B cell (primary cell): ENCODE measurements around the gene PARD3. TPM values are rescaled to one million over a fixed set of nuclear protein-coding genes. Genes with fewer than 3 reads are reported as not detected.

ENCODE experiments used
- ATAC-seq: fragments of 200-7000 bp; cut with Tn5 transposase; one replicate; pipeline ENCODE4 v1.10.0; 2021; ENCODE audit warnings: low read depth, mild to moderate bottlenecking, moderate number of reproducible peaks, moderate library complexity
- CTCF ChIA-PET: fragments of 350-600 bp; sonication (Branson Sonifier 250); formaldehyde crosslinking; loops from one replicate; lab custom pipeline; 2021; ENCODE audit warnings: antibody characterized with exemption, inconsistent platforms; lab: Charles Lee
- POLR2A ChIA-PET: fragments of 350-600 bp; sonication (Branson Sonifier 250); formaldehyde crosslinking; loops from one replicate; lab custom pipeline; 2021; ENCODE audit warnings: antibody characterized with exemption; lab: Charles Lee
- DNase-seq: peaks from one replicate; pipeline ENCODE4 v3.0.0; 2013
- H2AFZ ChIP-seq: 2 replicates; pipeline ENCODE4 v1.6.1; 2012; ENCODE audit warnings: mild to moderate bottlenecking, low read depth, low read length; ENCODE audit not compliant: insufficient read depth, poor library complexity, severe bottlenecking
- H3K27ac ChIP-seq, 2 donors: 1 replicate in 1 of 2; 2 replicates in 1 of 2; pipeline ENCODE4 v1.5.1; 2012 to 2013; ENCODE audit warnings: low read length in 2 of 2, mild to moderate bottlenecking in 2 of 2, moderate library complexity in 1 of 2
- H3K27me3 ChIP-seq, 4 experiments: fragments of 200-600 bp in 1 of 4; sonication (generic) in 1 of 4; replicated peaks in 1 of 4; 1 replicate in 2 of 4; 2 replicates in 2 of 4; pipeline versions ENCODE4 v1.6.1 to v1.7.0; 2013 to 2016; ENCODE audit warnings: low read length in 3 of 4, mild to moderate bottlenecking in 2 of 4, mixed read lengths in 1 of 4, moderate library complexity in 1 of 4; ENCODE audit not compliant: insufficient read depth in 4 of 4, control insufficient read depth in 3 of 4; ENCODE audit errors: control extremely low read depth in 1 of 4
- H3K36me3 ChIP-seq, 2 experiments: replicated peaks in 1 of 2; 1 replicate in 1 of 2; 2 replicates in 1 of 2; pipeline versions ENCODE4 v1.6.1 to v1.7.1; 2013; ENCODE audit warnings: low read length in 1 of 2; ENCODE audit not compliant: insufficient read depth in 2 of 2, control insufficient read depth in 1 of 2; ENCODE audit errors: control extremely low read depth in 1 of 2, extremely low read depth in 1 of 2
- H3K4me1 ChIP-seq, 2 donors: fragments of 200-600 bp in 1 of 2; sonication (generic) in 1 of 2; 1 replicate in 1 of 2; 2 replicates in 1 of 2; pipeline versions ENCODE4 v1.5.1 to v1.6.1; 2013 to 2017; ENCODE audit warnings: low read length in 2 of 2; ENCODE audit not compliant: control insufficient read depth in 2 of 2, insufficient read depth in 2 of 2
- H3K4me2 ChIP-seq: replicated peaks from 2 replicates; pipeline ENCODE3; 2012; ENCODE audit warnings: mild to moderate bottlenecking, low read depth, low read length; ENCODE audit not compliant: poor library complexity, severe bottlenecking
- H3K4me3 ChIP-seq, 5 experiments: fragments of 200-600 bp in 1 of 5; sonication (generic) in 1 of 5; 1 replicate in 3 of 5; 2 replicates in 2 of 5; pipeline versions ENCODE4 v1.5.1 to v1.7.0; 2011 to 2016; ENCODE audit warnings: low read length in 4 of 5, mild to moderate bottlenecking in 4 of 5, low read depth in 2 of 5, control low read depth in 1 of 5, moderate library complexity in 1 of 5; ENCODE audit not compliant: insufficient read depth in 1 of 5; ENCODE audit errors: control extremely low read depth in 1 of 5, extremely low read depth in 1 of 5
- H3K79me2 ChIP-seq: fragments of 200-600 bp; sonication (generic); one replicate; pipeline ENCODE4 v1.6.0; 2016; ENCODE audit warnings: low read length; ENCODE audit not compliant: control insufficient read depth, insufficient read depth
- H3K9ac ChIP-seq: fragments of 200-600 bp; sonication (generic); 2 replicates; pipeline ENCODE4 v1.6.1; 2017; ENCODE audit warnings: mild to moderate bottlenecking, low read length, moderate library complexity
- H3K9me3 ChIP-seq, 3 donors: one replicate each; pipeline versions ENCODE4 v1.6.1 to v1.7.1; 2013; ENCODE audit warnings: low read length in 2 of 3; ENCODE audit not compliant: control insufficient read depth in 2 of 3, insufficient read depth in 1 of 3; ENCODE audit errors: control extremely low read depth in 1 of 3
- H4K20me1 ChIP-seq: 2 replicates; pipeline ENCODE4 v1.6.0; 2012; ENCODE audit warnings: mild to moderate bottlenecking, low read length; ENCODE audit not compliant: insufficient read depth, control insufficient read depth, poor library complexity, severe bottlenecking
- H3K27ac Mint-ChIP-seq: one replicate; pipeline ENCODE4 v1.8.0; 2021; ENCODE audit warnings: mixed read lengths
- H3K27me3 Mint-ChIP-seq: one replicate; pipeline ENCODE4 v1.8.0; 2021; ENCODE audit warnings: mixed read lengths
- H3K4me1 Mint-ChIP-seq: one replicate; pipeline ENCODE4 v1.8.0; 2021; ENCODE audit warnings: mixed read lengths
- H3K4me3 Mint-ChIP-seq: one replicate; pipeline ENCODE4 v1.8.0; 2021; ENCODE audit warnings: mixed read lengths
- H3K9me3 Mint-ChIP-seq: one replicate; pipeline ENCODE4 v1.8.0; 2022; ENCODE audit warnings: mixed read lengths; ENCODE audit not compliant: insufficient read depth
- CTCF ChIP-seq: fragments of 200-600 bp; IDR thresholded peaks from one replicate; pipeline ENCODE4 v1.8.0; 2022; ENCODE audit warnings: antibody characterized with exemption, mild to moderate bottlenecking
- EZH2 ChIP-seq: IDR thresholded peaks from 2 replicates; pipeline ENCODE4 v1.6.1; 2012; ENCODE audit warnings: borderline replicate concordance, low read depth, mild to moderate bottlenecking, moderate library complexity, low read length; ENCODE audit not compliant: insufficient read depth, poor library complexity, severe bottlenecking
- WGBS: methylation state at CpG from one replicate; pipeline ENCODE4 v1.1.5; 2013; ENCODE audit warnings: missing lambda C conversion rate; ENCODE audit not compliant: insufficient coverage; 5-methylcytosine and 5-hydroxymethylcytosine counted together
- intact Hi-C: fragments of 100-400 bp; cut with micrococcal nuclease; formaldehyde crosslinking; loops from one replicate; pipeline ENCODE4 v1.10.0; 2022
- polyA plus RNA-seq: library from polyadenylated mRNA; depleted of rRNA; stranded (reverse); fragments of >200 nt; gene quantifications from 2 replicates; pipeline ENCODE4 v1.2.3, GENCODE V29; 2012
- total RNA-seq, 2 donors: library from RNA; stranded (reverse); fragments of 120-200 nt in 1 of 2; gene quantifications; 1 replicate in 1 of 2; 2 replicates in 1 of 2; pipeline versions ENCODE4 v1.2.3 to v1.2.4, GENCODE V29; 2013 to 2022

Gene PARD3
- total and polyA plus RNA-seq, 2 donors (not counting 1 experiment from before 2014, with no cell fraction given): not detected

GRCh38 chr10:34166823-34167222, 648.3 kb downstream of the PARD3 start:
- H3K27ac Mint-ChIP-seq: no peak overlapping the region
- WGBS: 96% methylated on average over 4 of the region's 6 CpGs
- H3K27me3 Mint-ChIP-seq: no peaks in the 10 kb centered on the region
- no peak overlapping the region for H3K4me2 ChIP-seq
- H3K9ac ChIP-seq: no peak overlapping the region
- no peaks in the 10 kb centered on the region for H3K4me1 ChIP-seq
- H3K4me3 Mint-ChIP-seq: no peak overlapping the region
- H3K4me3 ChIP-seq: no peak overlapping the region
- CTCF ChIA-PET: no interaction called here
- peaks cover 0 to 2% (median 2%) of the 10 kb centered on the region in 3 donors for H3K9me3 ChIP-seq
- no peak overlapping the region for H2AFZ ChIP-seq
- POLR2A ChIA-PET: no interaction called here
- no peaks in the 10 kb centered on the region for H3K79me2 ChIP-seq
- DNase-seq (no peak), ATAC-seq (no peak)
- H3K36me3 ChIP-seq: no peaks in the 10 kb centered on the region
- TF ChIP-seq CTCF (no peak), EZH2 (no peak)
- H3K9me3 Mint-ChIP-seq: no peaks in the 10 kb centered on the region
- intact Hi-C loops: no loop called here
- H3K4me1 Mint-ChIP-seq: no peaks in the 10 kb centered on the region
- H3K27me3 ChIP-seq: no peaks in the 10 kb centered on the region
- H4K20me1 ChIP-seq: no peaks in the 10 kb centered on the region
- no peak overlapping the region for H3K27ac ChIP-seq

DNA sequence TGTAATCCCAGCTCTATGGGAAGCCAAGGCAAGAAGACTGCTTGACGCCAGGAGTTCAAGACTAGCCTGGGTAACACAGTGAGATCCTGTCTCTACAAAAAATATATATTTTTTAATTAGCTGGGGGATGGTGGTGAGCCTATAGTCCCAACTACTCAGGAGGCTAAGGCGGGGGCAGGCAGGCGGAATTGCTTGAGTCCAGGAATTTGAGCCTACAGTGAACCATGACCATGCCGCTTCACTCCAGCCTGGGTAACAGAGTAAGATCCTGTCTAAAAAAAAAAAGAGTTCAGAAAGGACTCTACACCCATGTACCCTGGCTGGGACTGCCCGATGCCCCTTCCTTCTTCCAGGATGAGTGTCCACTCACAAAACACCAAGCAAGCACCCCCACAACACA, 648.7 kb downstream of the PARD3 start:
- Histone ChIP-seq H3K4me3 (no peak overlapping the region), H3K9me3 (peaks cover 0 to 2% (median 2%) of the 10 kb centered on the region in 3 donors), H3K4me1 (no peaks in the 10 kb centered on the region), H3K27ac (no peak overlapping the region), H3K36me3 (no peaks in the 10 kb centered on the region), H2AFZ (no peak overlapping the region), H3K27me3 (no peaks in the 10 kb centered on the region), H3K4me2 (no peak overlapping the region), H4K20me1 (no peaks in the 10 kb centered on the region), H3K9ac (no peak overlapping the region), H3K79me2 (no peaks in the 10 kb centered on the region)
- no peak overlapping the region for H3K27ac Mint-ChIP-seq
- ATAC-seq (no peak), DNase-seq (no peak)
- ChIA-PET CTCF (no interaction called here), POLR2A (no interaction called here)
- TF ChIP-seq CTCF (no peak), EZH2 (no peak)
- no peaks in the 10 kb centered on the region for H3K4me1 Mint-ChIP-seq
- no peak overlapping the region for H3K4me3 Mint-ChIP-seq
- intact Hi-C loops: no loop called here
- WGBS: 100% methylated on average over 4 of the region's 5 CpGs
- H3K9me3 Mint-ChIP-seq: no peaks in the 10 kb centered on the region
- H3K27me3 Mint-ChIP-seq: no peaks in the 10 kb centered on the region
